Glutamatergic neuron (in vitro differentiated cells): ENCODE results near the gene PRKG1. TPM values are rescaled to one million over a fixed set of nuclear protein-coding genes. Genes with fewer than 3 reads are reported as not detected.

Experiments used
- DNase-seq: peaks from one replicate; pipeline ENCODE4 v3.0.0; 2022
- H3K27ac Mint-ChIP-seq: one replicate; pipeline ENCODE4 v1.8.0; 2020; ENCODE audit warnings: mild to moderate bottlenecking, mixed read lengths, inconsistent platforms; ENCODE audit not compliant: unreplicated experiment
- H3K27me3 Mint-ChIP-seq: one replicate; pipeline ENCODE4 v1.8.0; 2020; ENCODE audit warnings: mild to moderate bottlenecking, moderate library complexity, mixed read lengths, inconsistent platforms; ENCODE audit not compliant: unreplicated experiment
- H3K36me3 Mint-ChIP-seq: one replicate; pipeline ENCODE4 v1.8.0; 2020; ENCODE audit warnings: mild to moderate bottlenecking, mixed read lengths, inconsistent platforms; ENCODE audit not compliant: unreplicated experiment
- H3K4me1 Mint-ChIP-seq: one replicate; pipeline ENCODE4 v1.8.0; 2020; ENCODE audit warnings: mild to moderate bottlenecking, low read depth, mixed read lengths, inconsistent platforms; ENCODE audit not compliant: unreplicated experiment
- H3K4me3 Mint-ChIP-seq: one replicate; pipeline ENCODE4 v1.8.0; 2020; ENCODE audit warnings: mild to moderate bottlenecking, mixed read lengths, inconsistent platforms; ENCODE audit not compliant: unreplicated experiment
- H3K9me3 Mint-ChIP-seq: one replicate; pipeline ENCODE4 v1.8.0; 2020; ENCODE audit warnings: mild to moderate bottlenecking, moderate library complexity, mixed read lengths, inconsistent platforms; ENCODE audit not compliant: unreplicated experiment
- total RNA-seq: library from RNA; stranded (reverse); fragmentation: NEBNext Ultra II Directional; extraction: Animal tissue kit (Norgen Biotek cat#: 25700); gene quantifications from one replicate; pipeline ENCODE4 v1.2.1, GENCODE V29; 2021; ENCODE audit not compliant: unreplicated experiment
- TF ChIP-seq, protein P1 (sequence below): fragments of 200-600 bp; sonication (generic); IDR thresholded peaks from one replicate; pipeline ENCODE4 v1.5.0; 2021; ENCODE audit not compliant: partially characterized antibody, unreplicated experiment

The PRKG1 gene
- total RNA-seq, 1 donor from 2014 or later: 52.7 TPM

GRCh38 chr10:51527522-51528219, 453.4 kb downstream of the PRKG1 start:
- H3K4me1 Mint-ChIP-seq: peaks cover 3% of the 10 kb centered on the region
- DNase-seq: no peak
- H3K9me3 Mint-ChIP-seq: no peaks in the 10 kb centered on the region
- no peaks in the 10 kb centered on the region for H3K36me3 Mint-ChIP-seq
- H3K27ac Mint-ChIP-seq: no peak overlapping the region
- H3K27me3 Mint-ChIP-seq: no peaks in the 10 kb centered on the region
- TF ChIP-seq, protein P1, sequence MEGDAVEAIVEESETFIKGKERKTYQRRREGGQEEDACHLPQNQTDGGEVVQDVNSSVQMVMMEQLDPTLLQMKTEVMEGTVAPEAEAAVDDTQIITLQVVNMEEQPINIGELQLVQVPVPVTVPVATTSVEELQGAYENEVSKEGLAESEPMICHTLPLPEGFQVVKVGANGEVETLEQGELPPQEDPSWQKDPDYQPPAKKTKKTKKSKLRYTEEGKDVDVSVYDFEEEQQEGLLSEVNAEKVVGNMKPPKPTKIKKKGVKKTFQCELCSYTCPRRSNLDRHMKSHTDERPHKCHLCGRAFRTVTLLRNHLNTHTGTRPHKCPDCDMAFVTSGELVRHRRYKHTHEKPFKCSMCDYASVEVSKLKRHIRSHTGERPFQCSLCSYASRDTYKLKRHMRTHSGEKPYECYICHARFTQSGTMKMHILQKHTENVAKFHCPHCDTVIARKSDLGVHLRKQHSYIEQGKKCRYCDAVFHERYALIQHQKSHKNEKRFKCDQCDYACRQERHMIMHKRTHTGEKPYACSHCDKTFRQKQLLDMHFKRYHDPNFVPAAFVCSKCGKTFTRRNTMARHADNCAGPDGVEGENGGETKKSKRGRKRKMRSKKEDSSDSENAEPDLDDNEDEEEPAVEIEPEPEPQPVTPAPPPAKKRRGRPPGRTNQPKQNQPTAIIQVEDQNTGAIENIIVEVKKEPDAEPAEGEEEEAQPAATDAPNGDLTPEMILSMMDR: no peak
- H3K4me3 Mint-ChIP-seq: no peak overlapping the region

- no peaks in the 10 kb centered on the region for H3K27me3 Mint-ChIP-seq
- H3K36me3 Mint-ChIP-seq: no peaks in the 10 kb centered on the region
- no peak overlapping the region for H3K4me3 Mint-ChIP-seq
- no peaks in the 10 kb centered on the region for H3K9me3 Mint-ChIP-seq
- TF ChIP-seq, protein P1: no peak
- DNase-seq: no peak
- peaks cover 5% of the 10 kb centered on the region for H3K4me1 Mint-ChIP-seq
- no peak overlapping the region for H3K27ac Mint-ChIP-seq
Observed at GRCh38 chr10:51528527-51528926, 454.2 kb downstream of the PRKG1 start.

DNA sequence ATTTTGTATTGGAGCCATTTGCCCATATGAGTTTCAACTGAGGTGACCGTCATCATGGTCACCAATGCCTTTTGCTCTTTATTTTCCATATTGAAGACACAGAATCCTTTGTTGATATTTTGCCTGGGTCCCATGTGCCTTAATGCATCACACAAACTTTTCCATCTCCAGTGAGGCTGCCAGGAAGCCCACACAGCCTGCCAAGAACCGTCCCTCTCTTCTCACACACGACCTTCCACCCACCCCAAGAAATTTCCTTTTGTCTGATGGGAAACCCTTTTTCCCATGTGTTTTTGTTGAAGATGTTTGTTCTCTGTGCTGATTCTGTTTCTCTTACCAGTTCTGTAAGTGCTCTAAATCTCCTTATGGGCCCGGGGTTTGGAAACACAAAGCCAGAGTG, 456.3 kb downstream of the PRKG1 start:
- TF ChIP-seq, protein P1: no peak
- Mint-ChIP-seq H3K27me3 (no peaks in the 10 kb centered on the region), H3K36me3 (no peaks in the 10 kb centered on the region), H3K27ac (no peak overlapping the region), H3K9me3 (no peaks in the 10 kb centered on the region), H3K4me3 (no peak overlapping the region), H3K4me1 (peaks cover 6% of the 10 kb centered on the region)
- no peak for DNase-seq

DNA sequence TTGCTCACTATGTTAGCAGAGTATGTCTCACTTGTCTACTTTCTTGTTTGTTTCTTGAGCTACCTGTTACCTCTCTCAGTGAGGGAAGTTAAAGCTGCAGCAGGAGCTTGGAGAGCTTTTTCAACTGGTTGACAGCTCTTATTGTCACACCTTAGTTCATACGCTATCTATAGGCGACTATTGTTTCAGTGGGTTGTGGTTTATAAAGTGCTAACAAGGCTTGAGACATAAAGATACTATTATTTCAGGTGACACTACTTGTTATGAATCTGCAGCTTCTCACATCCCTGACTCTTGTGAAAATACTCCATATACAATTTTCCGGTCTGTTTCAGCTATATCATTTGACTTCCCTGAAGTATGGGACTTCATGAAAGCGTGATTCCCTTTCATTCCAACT, 457.8 kb downstream of the PRKG1 start:
- DNase-seq: no peak
- TF ChIP-seq, protein P1: no peak
- no peaks in the 10 kb centered on the region for H3K9me3 Mint-ChIP-seq

DNA sequence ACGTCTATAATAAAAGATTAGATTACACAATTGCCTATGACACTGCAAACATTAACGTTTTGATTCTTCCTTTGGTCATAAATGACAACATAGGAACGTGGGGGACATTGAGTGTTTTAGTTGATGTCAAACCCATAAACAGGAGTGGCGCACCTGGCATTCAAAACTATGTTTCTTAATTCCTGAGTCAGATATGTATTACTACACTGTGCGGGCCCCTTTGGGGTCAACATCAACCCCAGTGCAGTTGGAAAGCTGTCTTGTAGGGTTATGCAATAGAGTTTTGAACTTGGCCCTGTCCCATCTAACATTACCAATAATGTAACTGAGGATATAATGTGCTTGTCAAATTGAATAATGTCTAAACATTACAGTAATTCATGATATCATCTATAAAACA, 468.6 kb downstream of the PRKG1 start:
- H3K4me1 Mint-ChIP-seq: peaks cover 8% of the 10 kb centered on the region

More for the DNA sequence above, 457.8 kb downstream of the PRKG1 start:
- Mint-ChIP-seq H3K4me1 (peaks cover 6% of the 10 kb centered on the region), H3K27ac (no peak overlapping the region), H3K27me3 (no peaks in the 10 kb centered on the region), H3K36me3 (no peaks in the 10 kb centered on the region), H3K4me3 (no peak overlapping the region)

More for the DNA sequence above, 468.6 kb downstream of the PRKG1 start:
- no peaks in the 10 kb centered on the region for H3K36me3 Mint-ChIP-seq
- DNase-seq: no peak
- peaks cover 4% of the 10 kb centered on the region for H3K9me3 Mint-ChIP-seq
- H3K27me3 Mint-ChIP-seq: no peaks in the 10 kb centered on the region
- no peak overlapping the region for H3K27ac Mint-ChIP-seq
- TF ChIP-seq, protein P1: no peak
- H3K4me3 Mint-ChIP-seq: no peak overlapping the region
